Mesodermal cell (in vitro differentiated cells): ENCODE measurements around the gene XYLT1.
"Not testable (repeated sequence)": the region's sequence is repeated elsewhere in the genome, so short reads cannot be mapped to it uniquely, and the experiment has no call there.

Source experiments
- H3K27ac ChIP-seq: 2 replicates; pipeline ENCODE4 v1.7.0; 2013; ENCODE audit warnings: mild to moderate bottlenecking, low read depth, low read length, moderate library complexity; ENCODE audit not compliant: severe bottlenecking
- H3K36me3 ChIP-seq: 2 replicates; pipeline ENCODE4 v1.7.1; 2013; ENCODE audit warnings: mild to moderate bottlenecking, low read length, moderate library complexity; ENCODE audit not compliant: control insufficient read depth, insufficient read depth
- H3K4me1 ChIP-seq: one replicate; pipeline ENCODE4 v1.7.1; 2013; ENCODE audit warnings: mild to moderate bottlenecking, low read length; ENCODE audit not compliant: insufficient read depth, control insufficient read depth, poor library complexity, severe bottlenecking
- H3K4me3 ChIP-seq: 2 replicates; pipeline ENCODE4 v1.7.0; 2013; ENCODE audit warnings: low read length, control low read depth, mild to moderate bottlenecking; ENCODE audit not compliant: insufficient read depth, poor library complexity, severe bottlenecking; ENCODE audit errors: extremely low read depth
- H3K9me3 ChIP-seq: 2 replicates; pipeline ENCODE4 v1.7.1; 2013; ENCODE audit warnings: mild to moderate bottlenecking, low read length, moderate library complexity; ENCODE audit not compliant: control insufficient read depth
- WGBS, 2 experiments: methylation state at CpG; one replicate each; pipeline ENCODE4 v1.1.5; 2013; ENCODE audit warnings: missing lambda C conversion rate in 2 of 2; ENCODE audit not compliant: insufficient coverage in 2 of 2; 5-methylcytosine and 5-hydroxymethylcytosine counted together

Gene XYLT1

GRCh38 chr16:17412791-17413190 lies 58.0 kb downstream of the XYLT1 start:
- Histone ChIP-seq H3K4me1 (peaks cover 3% of the 10 kb centered on the region), H3K36me3 (no peaks in the 10 kb centered on the region), H3K27ac (no peak overlapping the region), H3K4me3 (no peak overlapping the region), H3K9me3 (no peaks in the 10 kb centered on the region)
- 93 to 95% methylated on average over 3 of the region's 5 CpGs for WGBS, 2 experiments

- WGBS, 2 experiments = 71 to 88% methylated on average over 2 to 4 of the region's 7 CpGs
- H3K4me3 ChIP-seq = no peak overlapping the region
- H3K36me3 ChIP-seq = no peaks in the 10 kb centered on the region
- no peaks in the 10 kb centered on the region for H3K9me3 ChIP-seq
- H3K4me1 ChIP-seq = peaks cover 3% of the 10 kb centered on the region
- H3K27ac ChIP-seq = no peak overlapping the region
Observed at GRCh38 chr16:17412221-17412620, 58.5 kb downstream of the XYLT1 start.

- no peak overlapping the region for H3K27ac ChIP-seq
- H3K9me3 ChIP-seq = no peaks in the 10 kb centered on the region
- WGBS, 2 experiments = 100% methylated on average over 2 of the region's 2 CpGs; no CpG with 5 or more reads in 1 of the 2 experiments
- H3K4me3 ChIP-seq = no peak overlapping the region
- peaks cover 6% of the 10 kb centered on the region for H3K4me1 ChIP-seq
- no peaks in the 10 kb centered on the region for H3K36me3 ChIP-seq
Observed at GRCh38 chr16:17411263-17411662, 59.5 kb downstream of the XYLT1 start.

- not testable (repeated sequence) for H3K4me3 ChIP-seq, H3K4me1 ChIP-seq, H3K27ac ChIP-seq, H3K9me3 ChIP-seq, H3K36me3 ChIP-seq
- 93 to 100% methylated on average over 2 of the region's 6 CpGs for WGBS, 2 experiments
Observed at GRCh38 chr16:17410316-17410715, 60.4 kb downstream of the XYLT1 start.

GRCh38 chr16:17409894-17410293 lies 60.9 kb downstream of the XYLT1 start:
- 86 to 100% methylated on average over 1 to 3 of the region's 3 CpGs for WGBS, 2 experiments

GRCh38 chr16:17408955-17409441 lies 61.8 kb downstream of the XYLT1 start:
- H3K9me3 ChIP-seq = no peaks in the 10 kb centered on the region
- 88 to 96% methylated on average over 4 to 5 of the region's 7 CpGs for WGBS, 2 experiments

More at GRCh38 chr16:17409894-17410293, 60.9 kb downstream of the XYLT1 start:
- no peak overlapping the region for H3K27ac ChIP-seq
- no peaks in the 10 kb centered on the region for H3K36me3 ChIP-seq
- peaks cover 9% of the 10 kb centered on the region for H3K4me1 ChIP-seq
- H3K4me3 ChIP-seq = no peak overlapping the region
- H3K9me3 ChIP-seq = no peaks in the 10 kb centered on the region

GRCh38 chr16:17408296-17408695 lies 62.5 kb downstream of the XYLT1 start:
- Histone ChIP-seq H3K4me3 (no peak overlapping the region), H3K27ac (no peak overlapping the region), H3K9me3 (no peaks in the 10 kb centered on the region), H3K36me3 (no peaks in the 10 kb centered on the region), H3K4me1 (peaks cover 9% of the 10 kb centered on the region)
- WGBS, 2 experiments = 90 to 92% methylated on average over 3 to 4 of the region's 5 CpGs

More at GRCh38 chr16:17408955-17409441, 61.8 kb downstream of the XYLT1 start:
- no peak overlapping the region for H3K4me3 ChIP-seq
- H3K27ac ChIP-seq = no peak overlapping the region
- H3K4me1 ChIP-seq = peaks cover 9% of the 10 kb centered on the region
- no peaks in the 10 kb centered on the region for H3K36me3 ChIP-seq

GRCh38 chr16:17407321-17407720 lies 63.4 kb downstream of the XYLT1 start:
- H3K27ac ChIP-seq = no peak overlapping the region
- H3K4me3 ChIP-seq = no peak overlapping the region
- no peaks in the 10 kb centered on the region for H3K36me3 ChIP-seq
- no peaks in the 10 kb centered on the region for H3K9me3 ChIP-seq
- peaks cover 6% of the 10 kb centered on the region for H3K4me1 ChIP-seq
- no CpG with 5 or more reads among the region's 3 CpGs for WGBS, 2 experiments

GRCh38 chr16:17404941-17405689 lies 65.6 kb downstream of the XYLT1 start:
- Histone ChIP-seq H3K4me1 (peaks cover 6% of the 10 kb centered on the region), H3K36me3 (no peaks in the 10 kb centered on the region), H3K9me3 (no peaks in the 10 kb centered on the region), H3K27ac (peak overlapping the region; percentile 29), H3K4me3 (no peak overlapping the region)
- 86 to 92% methylated on average over 19 to 23 of the region's 24 CpGs for WGBS, 2 experiments

- WGBS, 2 experiments = 86 to 96% methylated on average over 5 to 7 of the region's 9 CpGs
- Histone ChIP-seq H3K4me3 (no peak overlapping the region), H3K9me3 (no peaks in the 10 kb centered on the region), H3K36me3 (no peaks in the 10 kb centered on the region), H3K4me1 (peaks cover 6% of the 10 kb centered on the region), H3K27ac (no peak overlapping the region)
Observed at GRCh38 chr16:17403859-17404545, 66.8 kb downstream of the XYLT1 start.
